ENCODE data around the gene DNAH17.
A peak's percentile ranks its signal among the peaks of the same experiment; 100 is the strongest.

DNAH17 gene

DNA sequence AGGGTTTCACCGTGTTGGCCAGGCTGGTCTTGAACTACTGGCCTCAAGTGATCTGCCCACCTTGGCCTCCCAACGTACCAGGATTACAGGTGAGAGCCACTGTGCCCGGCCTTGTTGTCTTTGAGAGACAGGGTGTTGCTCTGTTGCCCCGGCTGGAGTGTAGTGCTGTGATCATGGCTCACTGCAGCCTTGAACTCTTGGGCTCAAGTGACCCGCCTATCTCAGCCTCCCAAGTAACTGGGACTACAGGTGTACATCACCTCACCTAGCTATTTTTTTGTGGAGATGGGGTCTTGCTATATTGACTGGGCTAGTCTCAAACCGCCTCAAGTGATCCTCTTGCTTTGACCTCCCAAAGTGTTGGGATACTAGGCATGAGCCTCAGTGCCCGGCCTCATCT is 130.4 kb downstream of the DNAH17 start:
- DNase-seq, result no peak

DNA sequence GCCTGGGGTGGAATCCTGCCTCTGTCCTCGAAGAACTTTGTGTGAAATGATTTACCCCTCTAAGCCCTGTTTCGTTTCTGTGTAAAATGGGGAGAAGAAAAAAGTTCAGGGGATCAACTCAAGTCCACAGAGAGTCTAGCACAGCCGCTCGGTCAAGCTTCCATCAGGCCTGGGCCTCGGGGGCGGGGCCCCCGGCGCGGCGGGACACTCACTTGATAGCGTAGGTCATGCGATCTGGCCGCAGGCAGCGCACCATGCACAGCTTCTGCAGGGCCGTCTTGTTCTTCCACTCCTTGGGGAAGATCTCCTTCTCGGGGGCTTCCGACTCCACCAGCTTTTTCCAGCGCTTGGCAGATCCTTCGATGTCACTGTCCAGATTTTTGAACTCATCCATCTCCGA is 132.8 kb downstream of the DNAH17 start:
- no peak for DNase-seq

DNA sequence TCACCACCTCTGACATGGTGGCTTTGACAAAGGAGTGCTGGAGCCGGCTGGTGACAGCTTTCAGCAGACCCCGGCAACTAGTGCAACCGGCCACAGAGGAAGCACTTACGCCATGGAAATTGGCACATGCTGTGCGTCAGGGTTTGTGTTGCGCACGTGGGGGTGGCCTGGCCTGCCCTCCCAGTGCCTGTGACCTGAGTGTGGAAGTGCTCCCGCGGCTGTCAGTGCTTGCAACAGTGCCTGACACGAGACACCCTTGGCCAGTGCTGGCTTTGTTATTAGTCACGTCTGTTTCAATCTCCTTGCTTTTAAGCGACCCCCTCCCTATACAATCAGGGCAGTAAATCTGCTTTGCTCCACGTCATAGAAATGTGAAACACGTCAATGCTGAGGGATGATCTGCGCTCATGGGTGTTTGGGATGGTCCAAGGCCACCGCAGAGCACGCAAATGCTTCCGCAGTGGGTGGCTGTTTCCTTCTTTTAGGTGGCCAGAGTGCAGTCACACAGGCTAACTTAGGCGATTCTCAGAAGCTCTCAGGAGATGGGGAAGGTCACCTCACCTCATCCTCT is 134.5 kb downstream of the DNAH17 start:
- DNase-seq, result peak; percentile 11 to 84

DNA sequence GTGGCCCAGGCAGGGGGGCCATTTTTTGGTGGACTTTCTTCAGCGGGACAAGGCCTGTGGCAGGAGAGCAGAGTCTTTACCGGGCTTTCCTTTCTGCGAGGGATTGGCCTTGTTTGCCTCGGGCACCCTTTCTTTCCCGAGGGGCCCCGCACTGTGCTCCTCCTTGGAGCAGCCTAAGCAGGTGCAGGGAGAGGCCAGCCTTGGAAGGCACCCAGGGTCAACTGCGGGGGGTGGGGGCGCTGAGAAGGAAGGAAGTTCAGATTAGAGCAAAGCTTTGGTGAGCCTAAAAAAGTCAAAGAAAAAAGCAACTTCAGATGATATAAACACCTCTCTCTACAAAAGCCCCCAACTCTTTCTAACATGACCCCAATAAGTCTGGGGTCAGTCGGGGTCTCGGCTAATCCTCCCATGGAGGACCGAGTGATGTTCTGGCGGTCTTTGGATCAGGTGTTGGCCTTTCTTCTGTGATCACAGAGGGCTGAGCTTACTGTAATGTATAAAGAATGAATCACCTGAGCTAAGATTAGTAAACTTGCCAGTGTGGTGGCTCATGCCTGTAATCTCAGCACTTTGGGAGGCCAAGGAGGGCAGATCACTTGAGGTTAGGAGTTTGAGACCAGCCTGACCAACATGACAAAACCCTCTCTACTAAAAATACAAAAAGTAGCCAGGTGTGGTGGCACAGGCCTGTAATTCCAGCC is 135.8 kb downstream of the DNAH17 start:
- no peak for DNase-seq

DNA sequence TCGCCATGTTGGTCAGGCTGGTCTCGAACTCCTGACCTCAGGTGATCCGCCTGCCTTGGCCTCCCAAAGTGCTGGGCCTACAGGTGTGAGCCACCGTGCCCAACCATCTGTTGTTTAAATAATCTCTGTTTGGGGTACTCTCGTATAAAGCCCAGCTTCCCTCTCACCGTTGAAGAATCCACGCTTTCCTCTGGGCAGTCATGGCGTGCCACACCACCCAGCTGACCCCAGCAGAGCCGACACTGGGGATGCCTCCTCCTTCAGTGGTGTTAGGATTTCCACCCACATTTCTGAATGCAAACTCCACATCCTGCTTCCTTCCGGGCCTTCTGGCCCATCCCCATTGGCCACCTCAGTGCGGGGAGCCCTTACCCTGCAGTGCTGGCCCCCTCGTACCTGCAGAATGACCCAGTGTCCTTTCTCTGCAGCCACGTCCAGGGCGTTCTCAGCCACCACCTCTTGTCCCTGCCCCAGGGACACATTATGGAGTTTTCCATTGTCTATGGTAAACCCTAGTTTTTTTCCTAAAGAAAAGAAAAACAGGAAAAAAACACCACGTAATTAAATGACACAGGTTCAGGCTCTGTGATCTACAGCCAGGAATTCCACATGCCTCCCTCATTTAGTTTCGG is 138.4 kb downstream of the DNAH17 start:
- DNase-seq, result no peak

DNA sequence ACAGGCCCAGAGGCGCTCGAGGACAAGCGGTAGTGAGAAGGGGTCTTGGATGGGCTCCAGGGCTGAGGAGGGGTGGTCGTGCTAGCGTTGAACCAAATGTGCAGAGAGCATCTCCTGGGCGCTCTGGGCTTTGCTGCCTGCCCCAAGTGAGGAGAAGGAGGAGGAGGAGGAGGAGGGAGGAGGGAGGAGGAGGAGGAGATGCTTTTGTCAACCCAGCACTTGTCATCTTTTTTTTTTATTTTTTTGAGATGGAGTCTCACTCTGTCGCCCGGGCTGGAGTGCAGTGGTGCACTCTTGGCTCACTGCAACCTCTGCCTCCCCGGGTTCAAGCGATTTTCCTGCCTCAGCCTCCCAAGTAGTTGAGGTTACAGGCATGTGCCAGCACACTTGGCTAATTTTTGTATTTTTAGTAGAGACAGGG is 138.9 kb downstream of the DNAH17 start:
- no peak for DNase-seq

DNA sequence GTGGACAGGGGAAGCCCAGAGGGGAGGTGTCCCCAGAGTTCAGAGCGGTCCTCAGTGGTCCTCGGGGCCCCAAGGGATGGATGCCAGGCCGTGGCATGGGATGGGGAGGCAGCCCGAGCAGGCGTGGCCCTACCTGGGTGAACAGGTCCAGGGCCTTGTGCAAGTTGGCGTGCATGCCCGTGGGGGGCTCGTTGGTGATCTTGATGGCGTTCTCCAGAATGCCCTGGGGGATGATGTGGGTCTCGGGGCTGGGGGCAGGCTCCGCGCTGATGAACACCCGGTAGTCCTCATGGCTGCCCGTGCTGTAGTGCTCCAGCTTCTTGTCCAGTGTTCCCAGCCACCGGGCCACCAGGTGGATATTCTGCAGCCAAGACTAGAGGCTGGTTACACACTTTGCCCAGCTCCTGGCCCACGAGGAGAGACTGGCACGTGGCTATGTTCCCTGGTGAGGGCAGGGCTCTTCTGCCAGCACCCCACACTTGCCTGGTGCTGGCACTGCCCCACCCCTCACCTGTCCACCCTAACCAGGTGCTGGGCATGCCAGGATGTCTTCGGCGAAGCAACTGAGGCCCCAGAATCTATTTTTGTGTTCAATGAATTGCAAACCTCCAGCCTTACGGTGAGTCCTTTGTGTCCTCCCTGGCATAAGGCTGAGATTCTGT is 139.6 kb downstream of the DNAH17 start:
- no peak for DNase-seq

DNA sequence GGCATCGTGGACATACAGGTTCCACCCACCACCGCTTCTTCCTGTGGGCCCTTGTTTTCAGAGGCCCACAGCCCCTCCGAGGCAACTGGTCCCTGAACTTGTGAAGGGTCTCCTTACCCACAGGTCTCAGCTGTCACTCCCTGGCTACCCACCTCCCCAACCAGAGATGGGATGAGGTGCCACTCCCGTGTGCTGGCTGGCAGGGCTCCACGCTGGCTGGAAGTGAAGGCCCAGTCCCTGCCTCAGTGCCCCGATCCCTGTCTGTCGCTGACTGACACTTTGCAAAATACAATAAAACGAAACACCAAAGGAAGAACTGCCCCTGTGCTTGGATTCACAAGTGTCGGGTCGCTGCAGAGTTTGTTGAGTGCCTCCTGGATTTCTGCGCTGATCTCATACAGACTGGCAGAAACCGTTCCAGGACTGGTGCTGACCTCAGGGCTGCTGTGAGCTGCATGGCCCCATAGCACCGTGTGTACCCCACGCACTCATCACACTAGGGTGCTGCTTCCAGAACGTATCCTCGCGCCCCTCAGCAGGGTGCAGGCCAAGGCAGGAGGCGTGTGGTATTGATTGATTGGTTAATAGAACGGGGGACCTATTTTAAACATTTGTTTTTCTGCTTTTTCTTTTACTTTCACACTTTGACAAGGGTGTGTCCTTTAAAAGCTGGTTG is 141.7 kb downstream of the DNAH17 start:
- DNase-seq, result no peak

DNA sequence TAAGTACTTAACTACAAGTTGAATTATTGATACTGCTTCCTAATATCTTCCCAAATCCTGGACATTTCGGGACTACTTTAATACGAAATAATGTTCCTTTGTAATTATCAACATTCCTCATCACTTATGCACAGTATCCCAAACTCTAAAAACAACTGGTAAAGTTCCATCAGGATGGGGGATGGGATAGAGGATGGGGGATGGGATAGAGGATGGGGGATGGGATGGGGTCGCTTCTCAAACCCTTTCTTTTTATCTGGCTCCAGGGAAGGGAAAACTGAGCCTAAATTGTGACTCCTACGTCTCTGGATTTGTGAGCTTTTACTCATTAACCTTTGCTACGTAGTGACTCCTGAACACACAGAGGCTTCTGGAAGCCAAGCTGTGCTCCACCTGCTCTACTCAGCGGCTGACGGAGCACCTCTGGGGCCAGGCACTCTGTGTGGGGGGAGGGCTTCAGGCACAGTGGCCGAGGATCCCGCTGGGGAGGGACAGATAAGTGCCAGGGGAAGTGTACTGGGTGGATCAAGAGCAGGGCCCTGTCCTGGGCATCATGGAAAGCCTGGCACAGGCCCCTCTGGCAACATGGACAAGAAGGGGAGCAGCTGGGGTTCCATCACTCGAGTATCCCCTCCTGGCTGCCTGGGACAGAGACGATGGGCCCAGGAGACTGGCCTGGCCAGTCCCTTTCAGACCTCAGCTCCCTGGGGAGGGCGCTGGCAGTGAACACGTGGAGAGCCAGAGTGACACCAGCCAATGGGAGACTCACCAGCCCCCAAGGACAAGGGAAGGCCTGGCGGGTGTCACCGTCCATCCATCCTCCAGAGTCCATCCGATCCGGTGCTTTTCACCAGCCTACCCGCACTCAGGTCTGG is 142.5 kb downstream of the DNAH17 start:
- DNase-seq, result no peak

DNA sequence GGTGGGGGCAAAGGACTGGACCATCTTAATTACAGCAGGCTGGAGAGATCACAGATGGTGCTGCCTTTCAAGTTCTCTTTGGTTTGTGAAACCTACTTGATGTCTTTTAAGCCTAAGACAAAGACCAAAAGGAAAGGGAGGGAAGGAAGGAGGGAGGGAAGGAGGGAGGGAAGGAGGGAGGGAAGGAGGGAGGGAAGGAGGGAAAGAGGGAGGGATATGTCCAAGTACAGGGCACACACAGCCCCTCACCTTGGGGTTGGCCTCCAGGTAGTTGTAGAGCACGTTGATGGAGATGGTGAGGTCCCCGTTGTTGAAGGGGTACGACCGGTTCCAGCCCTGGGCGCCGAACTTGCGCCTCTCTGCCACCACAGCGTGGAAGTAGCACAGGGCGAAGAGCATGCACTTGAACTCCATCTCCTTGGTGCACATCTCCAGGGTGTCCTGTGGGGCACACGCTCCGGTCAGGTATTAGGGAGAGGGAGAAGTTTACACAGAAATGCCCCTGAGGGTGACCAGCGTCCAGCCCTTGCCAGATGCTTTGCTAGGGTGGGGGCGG is 143.3 kb downstream of the DNAH17 start:
- no peak for DNase-seq

DNA sequence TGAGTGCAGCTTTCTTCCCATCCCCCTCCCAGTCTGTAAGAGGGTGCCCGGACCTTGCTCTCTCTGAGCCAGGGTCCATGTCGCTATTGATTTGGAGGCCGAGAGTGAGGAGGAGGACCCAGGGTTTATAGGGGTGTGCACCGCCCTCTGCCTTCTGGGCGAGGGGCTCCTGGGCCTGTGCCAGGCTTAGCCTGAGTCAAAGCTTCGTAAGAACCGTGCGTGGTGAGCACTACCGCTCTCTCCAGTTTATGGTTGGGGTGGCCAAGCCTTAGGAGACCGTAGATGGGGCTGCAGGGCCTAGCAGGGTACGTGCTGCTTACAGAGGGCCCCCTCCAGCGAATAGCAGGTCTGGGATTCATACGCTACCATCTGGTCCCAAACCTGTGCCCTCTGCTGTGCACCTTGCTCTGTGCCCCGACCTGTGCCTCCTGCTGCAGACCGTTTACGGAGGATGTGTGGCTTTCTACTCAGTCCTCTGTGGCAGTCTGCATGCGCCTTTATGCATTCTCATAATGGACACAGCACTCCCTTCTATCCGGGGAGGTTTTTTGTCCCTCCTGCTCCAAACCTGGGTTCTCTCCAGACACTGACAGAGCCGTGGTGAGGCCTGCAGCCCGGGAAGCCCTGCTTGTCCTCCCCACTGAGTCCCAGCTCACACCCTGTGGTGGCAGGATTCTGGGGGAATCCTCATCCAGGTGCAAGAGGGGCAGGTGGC is 144.0 kb downstream of the DNAH17 start:
- no peak for DNase-seq

DNA sequence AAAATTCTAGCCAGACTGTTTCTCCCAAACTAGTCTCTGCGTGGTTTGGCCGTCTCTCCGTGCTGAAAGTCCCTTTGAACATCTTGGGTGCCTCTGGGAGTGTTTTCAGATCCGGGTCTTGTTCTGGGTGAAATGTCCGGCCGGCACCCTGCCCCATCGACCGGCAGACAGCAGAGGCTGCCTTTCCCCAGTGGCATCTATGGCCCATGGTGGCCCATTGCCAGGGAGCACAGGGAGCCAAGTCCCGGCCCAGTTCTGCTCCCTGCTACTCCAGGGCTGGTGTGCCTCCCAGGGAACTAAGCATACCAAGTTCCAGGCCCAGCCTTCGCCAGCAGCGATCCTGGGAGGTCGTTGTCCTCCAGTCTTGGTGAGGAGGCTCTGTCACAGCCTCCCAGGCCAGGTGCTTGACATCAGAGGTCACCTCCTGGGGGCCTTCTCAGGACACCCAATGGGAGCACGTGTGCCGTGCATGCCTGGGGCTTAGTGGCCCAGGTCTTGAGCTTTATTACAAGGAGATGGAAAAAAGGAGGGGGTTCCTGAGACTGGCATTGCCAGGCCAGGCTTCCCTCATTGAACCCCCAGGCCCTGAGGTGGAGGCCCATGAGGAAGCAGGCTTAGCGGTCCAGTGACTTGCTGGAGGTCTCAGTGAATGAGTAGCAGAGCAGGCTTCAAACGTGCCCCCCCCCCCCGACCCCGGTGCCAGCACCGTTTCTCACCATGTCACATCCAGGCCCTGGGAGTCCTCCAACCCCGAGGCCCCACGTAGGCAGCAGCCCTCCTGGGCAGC is 144.8 kb downstream of the DNAH17 start:
- DNase-seq, result no peak

DNA sequence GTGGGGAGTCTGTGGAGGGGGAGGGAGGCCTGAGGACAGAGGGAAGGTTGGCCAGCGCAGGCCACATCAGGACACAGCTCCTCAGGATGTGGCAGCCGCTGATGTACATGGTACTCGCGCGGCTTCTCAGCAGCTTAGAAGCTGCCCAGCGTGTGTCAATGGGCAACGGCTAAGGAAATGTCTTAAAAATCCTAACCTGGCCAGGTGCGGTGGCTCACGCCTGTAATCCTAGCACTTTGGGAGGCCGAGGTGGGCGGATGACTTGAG is 145.6 kb downstream of the DNAH17 start:
- DNase-seq, result no peak

DNA sequence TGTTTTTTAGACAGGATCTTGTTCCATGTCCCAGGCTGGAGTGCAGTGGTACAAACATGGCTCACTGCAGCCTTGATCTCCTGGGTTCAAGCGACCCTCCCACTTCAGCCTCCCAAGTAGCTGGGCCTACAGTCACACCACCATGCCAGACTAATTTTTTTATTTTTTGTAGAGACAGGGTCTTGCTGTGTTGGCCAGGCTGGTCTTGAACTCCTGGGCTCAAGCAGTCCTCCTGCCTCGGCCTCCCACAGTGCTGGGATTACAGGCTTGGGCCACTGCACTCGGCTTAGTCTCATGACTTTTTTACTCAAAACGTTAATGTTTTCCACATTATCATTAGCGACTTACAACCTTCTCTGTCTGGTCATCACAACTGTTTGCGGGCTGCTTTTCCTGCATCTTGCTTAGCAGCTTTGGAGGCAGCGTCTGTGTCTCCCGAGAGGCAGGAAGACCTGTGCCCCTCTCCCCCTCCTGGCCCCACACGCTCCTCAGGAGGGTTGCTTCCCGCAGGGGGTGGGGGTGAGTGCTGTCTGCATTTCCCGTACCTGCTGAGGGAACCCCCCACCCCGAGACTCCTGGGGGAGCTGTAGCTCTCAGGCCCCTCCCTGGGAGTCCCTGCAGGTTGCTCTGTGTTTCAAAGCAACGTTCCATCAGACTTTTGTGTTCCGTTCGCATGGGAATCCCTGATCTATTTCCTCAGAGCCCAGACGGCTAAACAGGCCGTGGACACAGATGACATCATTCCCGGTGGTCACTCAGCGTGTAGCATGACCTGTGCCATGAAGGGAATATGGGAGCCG is 146.1 kb downstream of the DNAH17 start:
- no peak for DNase-seq

DNA sequence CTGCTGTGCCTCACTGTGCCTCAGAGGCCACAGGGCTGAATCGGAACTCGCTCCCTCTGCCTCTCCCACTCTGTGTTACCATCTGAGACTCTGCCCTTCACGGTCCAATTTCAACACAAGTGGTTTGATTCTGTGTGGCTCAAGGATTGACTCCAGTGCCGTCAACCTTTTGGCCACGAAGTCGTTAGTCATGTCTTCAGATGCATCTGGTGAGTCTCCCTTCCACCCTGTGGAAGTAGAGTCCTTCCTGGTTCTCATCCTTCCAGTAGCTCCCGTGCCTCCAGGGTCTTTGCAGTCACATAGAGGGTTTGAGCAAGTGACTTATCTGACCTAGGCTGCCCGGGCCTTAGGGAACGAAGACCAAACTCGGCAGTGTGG is 147.6 kb downstream of the DNAH17 start:
- DNase-seq, result no peak

DNA sequence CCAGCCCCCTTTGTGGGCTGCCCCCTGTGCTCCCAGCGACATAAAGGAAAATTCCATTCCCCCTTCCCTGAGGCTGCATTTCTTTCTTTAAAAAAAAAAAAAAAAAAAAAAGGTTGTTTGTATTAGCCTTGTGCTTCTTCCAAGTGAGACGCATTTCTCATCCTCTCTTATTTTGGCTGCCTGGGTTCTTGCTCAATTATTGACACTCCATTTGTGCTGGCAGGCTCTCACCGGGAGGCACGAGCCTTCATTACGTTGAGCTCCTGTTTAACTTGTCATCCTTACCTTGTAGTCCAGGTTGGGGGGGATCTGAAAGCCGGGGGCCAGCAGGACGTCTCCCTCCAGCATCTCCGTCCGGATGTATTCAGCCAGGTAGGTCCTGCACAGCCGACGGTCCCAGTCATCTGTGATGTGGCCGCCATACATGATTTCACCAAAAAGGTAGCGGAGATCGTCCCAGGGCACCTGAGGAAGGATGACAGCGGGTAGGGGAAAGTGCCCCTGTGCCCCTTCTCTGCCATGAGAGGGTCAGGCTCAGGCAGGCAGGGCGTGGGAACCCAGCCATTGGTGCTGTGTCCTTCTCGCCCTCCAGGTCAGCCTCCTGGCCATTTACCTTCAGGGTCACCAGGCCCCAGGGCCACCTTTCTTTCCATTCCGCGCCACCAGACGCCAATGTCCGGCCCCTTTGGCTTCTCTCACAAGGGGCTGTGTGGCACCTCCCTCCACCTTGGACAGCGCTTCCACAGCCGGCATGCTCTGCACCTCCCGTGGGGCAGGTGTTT is 148.2 kb downstream of the DNAH17 start:
- no peak for DNase-seq

DNA sequence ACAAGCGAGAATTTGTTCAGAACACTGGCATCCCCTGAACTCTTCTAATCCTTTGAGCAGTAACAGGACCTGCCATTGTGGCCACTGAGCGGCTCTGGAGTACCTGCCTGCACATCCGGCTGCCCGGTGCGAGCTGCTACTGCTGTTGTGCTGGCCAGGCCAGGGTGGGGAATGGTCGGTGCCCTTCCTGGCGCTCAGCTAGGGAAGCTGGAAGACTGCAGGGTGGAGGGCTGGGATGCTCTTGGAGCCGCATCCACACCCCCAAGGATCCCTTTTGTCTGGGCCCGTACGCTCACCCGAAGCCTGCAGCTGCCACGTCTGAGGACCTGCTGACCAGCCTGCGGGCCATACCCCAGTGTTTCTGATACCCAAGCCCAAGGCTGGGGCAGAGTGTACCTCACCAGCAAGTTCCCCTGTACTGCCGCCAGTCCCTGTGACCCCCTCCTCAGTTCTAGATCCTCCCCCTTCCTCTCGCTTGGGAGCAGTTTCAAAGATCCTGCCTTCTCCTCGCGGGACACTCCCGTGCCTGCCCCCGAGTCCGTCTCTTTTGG is 149.1 kb downstream of the DNAH17 start:
- DNase-seq, result no peak

DNA sequence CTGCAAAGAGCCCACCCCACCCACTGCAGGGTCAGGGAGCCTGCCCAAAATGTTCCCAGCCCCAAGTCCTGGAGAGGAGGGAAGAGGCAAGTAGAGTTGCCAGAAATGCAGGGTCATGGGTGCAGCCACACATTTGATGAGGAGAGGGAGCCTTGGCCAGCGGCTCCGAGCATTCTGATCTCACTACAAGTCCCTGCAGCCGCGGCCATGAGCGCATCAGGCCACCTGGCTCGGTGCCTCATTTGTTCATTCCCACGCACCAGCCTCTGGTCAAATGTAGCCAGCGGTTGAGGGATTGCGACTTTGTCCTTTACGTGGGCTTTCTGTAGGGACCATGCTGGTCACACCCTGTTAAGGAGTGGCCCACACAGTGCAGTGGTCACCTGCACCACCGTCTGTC is 150.1 kb downstream of the DNAH17 start:
- no peak for DNase-seq

All from CD4-positive, alpha-beta T cell treated with Interferon alpha-2 for 1 hour (primary cell).